Thymus (tissue), 11 donors: ENCODE results near the gene RAB43. TPM values are rescaled to one million over a fixed set of nuclear protein-coding genes. Genes with fewer than 3 reads are reported as not detected.

Source experiments
- DNase-seq, 9 donors: peaks; one replicate each; pipeline ENCODE4 v3.0.0-alpha.2; 2013; ENCODE audit warnings: low spot score in 9 of 9, low read depth in 6 of 9, missing footprints in 1 of 9
- H3K27ac ChIP-seq, 2 donors: one replicate each; pipeline ENCODE4 v1.5.1; 2013; ENCODE audit warnings: control low read depth in 1 of 2, low read depth in 1 of 2, low read length in 1 of 2, mild to moderate bottlenecking in 1 of 2, moderate library complexity in 1 of 2
- H3K27me3 ChIP-seq, 2 donors: one replicate each; pipeline ENCODE4 v1.5.1; 2013; ENCODE audit warnings: low read length in 1 of 2; ENCODE audit not compliant: control insufficient read depth in 2 of 2, insufficient read depth in 1 of 2
- H3K36me3 ChIP-seq, 2 donors: one replicate each; pipeline ENCODE4 v1.5.1; 2013; ENCODE audit warnings: low read length in 1 of 2, mild to moderate bottlenecking in 1 of 2, moderate library complexity in 1 of 2; ENCODE audit not compliant: control insufficient read depth in 2 of 2, insufficient read depth in 2 of 2
- H3K4me1 ChIP-seq, 2 donors: one replicate each; pipeline ENCODE4 v1.5.1; 2013; ENCODE audit warnings: low read length in 2 of 2; ENCODE audit not compliant: control insufficient read depth in 2 of 2, insufficient read depth in 2 of 2
- H3K4me3 ChIP-seq, 2 donors: one replicate each; pipeline ENCODE4 v1.5.1; 2013; ENCODE audit warnings: low read length in 2 of 2, control low read depth in 1 of 2, mild to moderate bottlenecking in 1 of 2
- H3K9me3 ChIP-seq, 2 donors: one replicate each; pipeline ENCODE4 v1.5.1; 2013; ENCODE audit warnings: low read length in 1 of 2, mild to moderate bottlenecking in 1 of 2; ENCODE audit not compliant: control insufficient read depth in 2 of 2, insufficient read depth in 1 of 2
- WGBS: extraction: QIAGEN DNeasy Blood & Tissue Kit; methylation state at CpG from one replicate; pipeline ENCODE4 v1.1.7; 2013; 5-methylcytosine and 5-hydroxymethylcytosine counted together
- polyA plus RNA-seq: library from polyadenylated mRNA; stranded (reverse); fragments of 200-250 nt; gene quantifications from one replicate; pipeline ENCODE4 v1.2.3, GENCODE V29; 2013
- total RNA-seq: library from RNA; stranded (reverse); fragments of 120-200 nt; gene quantifications from one replicate; pipeline ENCODE4 v1.2.4, GENCODE V29; 2013
- donor health status: healthy.

Gene RAB43
- total and polyA plus RNA-seq, 2 donors = 12.8 to 21.2 TPM

DNA sequence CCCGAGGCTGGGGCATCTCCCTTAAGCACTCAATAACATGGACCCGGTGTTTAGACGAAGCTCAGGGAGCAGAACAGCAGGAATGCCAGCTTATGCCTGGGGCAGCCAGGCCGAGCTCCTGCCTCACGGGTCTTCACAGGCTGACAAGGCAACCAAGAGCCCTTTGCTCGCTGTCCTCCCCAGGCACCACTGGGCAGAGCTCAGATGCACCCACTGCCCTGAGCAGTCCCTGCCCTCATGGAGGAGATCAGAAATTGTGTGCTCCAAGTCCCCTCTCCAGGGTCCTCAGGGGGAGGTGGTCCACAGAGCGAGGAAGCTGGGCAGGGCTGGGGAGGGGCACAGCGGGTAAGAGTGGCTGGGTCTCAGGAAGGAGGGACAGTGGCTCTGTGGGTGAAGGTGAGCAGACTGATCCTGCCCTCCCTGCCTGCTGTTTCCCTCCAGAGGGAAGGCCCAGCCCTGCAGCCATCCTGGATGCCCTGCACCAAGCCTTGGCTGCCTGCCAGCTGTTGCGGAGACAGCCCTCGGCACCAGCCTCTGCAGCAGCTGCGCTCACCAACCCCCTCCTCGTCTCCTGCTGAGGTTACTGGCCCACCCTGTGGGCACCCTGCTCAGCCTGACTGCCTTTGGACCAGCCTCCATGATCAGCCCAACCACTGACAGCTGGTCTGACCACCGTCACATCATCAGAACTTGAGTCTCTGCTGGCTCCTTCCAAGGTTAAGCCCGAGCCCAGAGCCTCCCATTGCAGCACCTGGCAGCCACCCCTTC, 82.1 kb downstream of the RAB43 start:
- peaks cover 5 to 7% of the 10 kb centered on the region in 2 donors for H3K27me3 ChIP-seq
- H3K4me3 ChIP-seq = no peak overlapping the region
- H3K27ac ChIP-seq = no peak overlapping the region
- peaks cover 0 to 3% of the 10 kb centered on the region in 2 donors for H3K9me3 ChIP-seq
- no peak for DNase-seq
- WGBS = 50% methylated on average over 14 of the region's 14 CpGs
- H3K36me3 ChIP-seq = no peaks in the 10 kb centered on the region
- peaks cover 5 to 8% of the 10 kb centered on the region in 2 donors for H3K4me1 ChIP-seq

DNA sequence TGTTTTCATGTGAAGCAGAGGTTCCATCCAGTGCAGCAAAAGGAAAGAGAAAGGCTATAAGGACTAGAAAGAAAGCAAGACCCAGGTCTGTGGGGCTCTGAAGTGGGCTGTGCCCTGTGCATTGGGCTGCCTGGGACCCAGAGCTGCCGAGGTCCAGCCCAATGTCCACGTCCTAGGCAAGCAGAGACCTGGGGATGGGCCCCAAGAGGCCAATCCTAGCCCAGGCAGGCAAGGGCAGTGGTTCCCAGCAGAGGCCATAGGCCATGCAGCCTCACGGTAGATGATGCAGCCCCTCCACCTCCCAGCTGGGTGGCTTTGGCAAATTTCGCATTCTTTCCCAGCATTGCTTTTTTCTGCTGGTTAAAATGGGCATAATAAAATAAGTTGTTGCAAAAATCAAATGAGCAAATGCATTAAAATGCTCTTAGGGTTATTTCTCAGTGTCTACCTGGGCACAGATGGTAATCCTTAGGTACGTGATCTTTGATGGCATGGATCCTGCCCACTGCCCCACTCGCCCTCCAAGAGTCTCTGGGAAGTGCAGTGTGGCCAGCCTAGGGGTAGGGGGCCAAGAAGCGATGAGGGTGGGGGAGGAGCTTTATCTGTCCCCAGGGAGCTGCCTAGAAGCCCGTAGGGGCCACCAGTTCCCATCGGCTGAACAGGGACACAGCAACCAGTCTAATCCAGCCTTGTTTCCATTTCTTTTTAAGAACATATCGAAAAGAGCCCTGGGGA, 83.3 kb downstream of the RAB43 start:
- no peak for DNase-seq
- no peak overlapping the region for H3K27ac ChIP-seq
- no peaks in the 10 kb centered on the region for H3K36me3 ChIP-seq
- H3K9me3 ChIP-seq = no peaks in the 10 kb centered on the region
- H3K4me1 ChIP-seq = peaks cover 5 to 8% of the 10 kb centered on the region in 2 donors
- 94% methylated on average over 10 of the region's 10 CpGs for WGBS
- H3K27me3 ChIP-seq = peaks cover 2 to 3% of the 10 kb centered on the region in 2 donors
- no peak overlapping the region for H3K4me3 ChIP-seq

Other genes starting within 250 kb of the RAB43 start
- 23.8 TPM for gene ACAD9, start 242.2 kb downstream of the RAB43 start, total RNA-seq
- gene ACAD9, start 242.2 kb downstream of the RAB43 start, polyA plus RNA-seq = 25.4 TPM
- gene CFAP92, start 127.7 kb downstream of the RAB43 start, total RNA-seq = 10.0 TPM
- 2.0 TPM for gene CFAP92, start 127.7 kb downstream of the RAB43 start, polyA plus RNA-seq
- 1.0 TPM for gene EFCC1, start 120.5 kb downstream of the RAB43 start, total RNA-seq
- gene EFCC1, start 120.5 kb downstream of the RAB43 start, polyA plus RNA-seq = 1.5 TPM
- gene GP9, start 61.0 kb downstream of the RAB43 start, total RNA-seq = 0.14 TPM
- gene GP9, start 61.0 kb downstream of the RAB43 start, polyA plus RNA-seq = 0.02 TPM
- 32.6 TPM for gene ISY1, start 39.3 kb upstream of the RAB43 start, total RNA-seq
- 34.8 TPM for gene ISY1, start 39.3 kb upstream of the RAB43 start, polyA plus RNA-seq
- gene CNBP, start 62.1 kb upstream of the RAB43 start, total RNA-seq = 307 TPM
- 519 TPM for gene CNBP, start 62.1 kb upstream of the RAB43 start, polyA plus RNA-seq
- gene COPG1, start 127.8 kb upstream of the RAB43 start, total RNA-seq = 74.7 TPM
- gene COPG1, start 127.8 kb upstream of the RAB43 start, polyA plus RNA-seq = 70.8 TPM
- gene HMCES, start 157.1 kb upstream of the RAB43 start, total RNA-seq = 33.2 TPM
- gene HMCES, start 157.1 kb upstream of the RAB43 start, polyA plus RNA-seq = 59.4 TPM